ENCODE results near the gene ATP8B2.
A peak's percentile ranks its signal among the peaks of the same experiment; 100 is the strongest.
"Not testable (repeated sequence)": the region's sequence is repeated elsewhere in the genome, so short reads cannot be mapped to it uniquely, and the experiment has no call there.

Gene ATP8B2, protein sequence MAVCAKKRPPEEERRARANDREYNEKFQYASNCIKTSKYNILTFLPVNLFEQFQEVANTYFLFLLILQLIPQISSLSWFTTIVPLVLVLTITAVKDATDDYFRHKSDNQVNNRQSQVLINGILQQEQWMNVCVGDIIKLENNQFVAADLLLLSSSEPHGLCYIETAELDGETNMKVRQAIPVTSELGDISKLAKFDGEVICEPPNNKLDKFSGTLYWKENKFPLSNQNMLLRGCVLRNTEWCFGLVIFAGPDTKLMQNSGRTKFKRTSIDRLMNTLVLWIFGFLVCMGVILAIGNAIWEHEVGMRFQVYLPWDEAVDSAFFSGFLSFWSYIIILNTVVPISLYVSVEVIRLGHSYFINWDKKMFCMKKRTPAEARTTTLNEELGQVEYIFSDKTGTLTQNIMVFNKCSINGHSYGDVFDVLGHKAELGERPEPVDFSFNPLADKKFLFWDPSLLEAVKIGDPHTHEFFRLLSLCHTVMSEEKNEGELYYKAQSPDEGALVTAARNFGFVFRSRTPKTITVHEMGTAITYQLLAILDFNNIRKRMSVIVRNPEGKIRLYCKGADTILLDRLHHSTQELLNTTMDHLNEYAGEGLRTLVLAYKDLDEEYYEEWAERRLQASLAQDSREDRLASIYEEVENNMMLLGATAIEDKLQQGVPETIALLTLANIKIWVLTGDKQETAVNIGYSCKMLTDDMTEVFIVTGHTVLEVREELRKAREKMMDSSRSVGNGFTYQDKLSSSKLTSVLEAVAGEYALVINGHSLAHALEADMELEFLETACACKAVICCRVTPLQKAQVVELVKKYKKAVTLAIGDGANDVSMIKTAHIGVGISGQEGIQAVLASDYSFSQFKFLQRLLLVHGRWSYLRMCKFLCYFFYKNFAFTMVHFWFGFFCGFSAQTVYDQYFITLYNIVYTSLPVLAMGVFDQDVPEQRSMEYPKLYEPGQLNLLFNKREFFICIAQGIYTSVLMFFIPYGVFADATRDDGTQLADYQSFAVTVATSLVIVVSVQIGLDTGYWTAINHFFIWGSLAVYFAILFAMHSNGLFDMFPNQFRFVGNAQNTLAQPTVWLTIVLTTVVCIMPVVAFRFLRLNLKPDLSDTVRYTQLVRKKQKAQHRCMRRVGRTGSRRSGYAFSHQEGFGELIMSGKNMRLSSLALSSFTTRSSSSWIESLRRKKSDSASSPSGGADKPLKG

DNA sequence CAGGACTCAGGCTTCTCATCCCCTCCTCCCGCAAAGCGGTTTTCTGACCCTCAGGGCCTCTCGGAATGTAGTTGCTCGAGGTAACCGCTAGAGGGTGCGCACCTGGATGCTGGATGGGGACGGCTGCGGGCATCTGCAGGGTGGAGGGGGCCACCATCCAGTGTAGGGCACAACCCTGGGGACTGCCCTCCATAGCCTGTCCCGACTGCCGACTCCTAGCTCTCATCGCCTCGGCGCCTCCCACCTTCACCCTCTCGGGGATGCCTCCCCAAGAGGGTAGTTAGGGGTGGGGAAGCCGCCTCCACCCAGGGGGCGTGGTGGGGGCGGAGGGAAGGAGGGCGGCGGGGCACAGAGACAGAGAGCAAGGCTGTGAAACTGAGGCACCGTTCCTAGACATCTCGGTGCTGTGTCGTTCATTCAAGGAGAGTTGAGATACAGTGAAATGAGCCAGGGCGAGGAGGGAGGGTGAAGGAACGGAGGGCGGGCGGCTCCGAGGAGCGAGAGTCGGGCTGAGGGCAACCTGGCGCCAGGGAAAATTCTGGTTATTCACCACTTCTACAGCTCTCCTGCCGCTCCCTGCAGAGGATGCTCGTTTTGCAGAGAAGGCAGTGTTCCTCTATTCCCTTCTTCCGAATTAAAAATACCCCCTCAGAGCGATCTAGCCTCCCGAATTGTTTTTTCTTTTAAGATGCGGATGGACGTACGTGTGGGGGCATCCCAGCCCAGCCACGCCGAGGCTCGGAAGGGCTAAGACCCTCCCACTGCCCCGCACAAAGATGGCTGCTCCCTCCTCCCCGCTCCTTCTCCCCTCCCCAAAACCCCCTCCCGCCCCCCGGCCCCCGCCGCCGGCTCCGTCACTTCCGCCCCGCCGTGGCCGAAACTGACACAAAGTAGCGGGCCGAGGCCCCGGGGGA is at the start of gene ATP8B2:
Gene ATP8B2, plus strand, starts transcription at position 857 of the 914 bp plus-strand sequence. CDS start 2,617 bp downstream, outside the sequence.
- peak; percentile 85 for DNase-seq (ENCODE audit: low spot score)

DNA sequence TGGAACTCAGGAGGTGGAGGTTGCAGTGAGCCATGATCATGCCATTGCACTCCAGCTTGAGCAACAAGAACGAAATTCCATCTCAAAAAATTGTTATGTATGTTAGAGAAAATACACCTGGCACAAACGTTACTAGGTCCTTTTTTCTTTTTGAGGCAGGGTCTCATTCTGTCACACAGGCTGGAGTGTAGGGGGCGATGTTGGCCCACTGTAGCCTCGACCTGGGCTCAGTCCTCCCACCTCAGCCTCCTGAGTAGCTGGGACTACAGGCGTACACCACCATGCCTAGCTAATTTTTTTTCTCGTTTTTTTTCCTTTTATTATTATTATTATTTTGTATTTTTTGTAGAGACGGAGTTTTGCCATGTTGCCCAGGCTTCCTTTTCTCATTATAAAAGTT is 48.5 kb upstream of the ATP8B2 start:
- DNase-seq (ENCODE audit: low spot score) = no peak

DNA sequence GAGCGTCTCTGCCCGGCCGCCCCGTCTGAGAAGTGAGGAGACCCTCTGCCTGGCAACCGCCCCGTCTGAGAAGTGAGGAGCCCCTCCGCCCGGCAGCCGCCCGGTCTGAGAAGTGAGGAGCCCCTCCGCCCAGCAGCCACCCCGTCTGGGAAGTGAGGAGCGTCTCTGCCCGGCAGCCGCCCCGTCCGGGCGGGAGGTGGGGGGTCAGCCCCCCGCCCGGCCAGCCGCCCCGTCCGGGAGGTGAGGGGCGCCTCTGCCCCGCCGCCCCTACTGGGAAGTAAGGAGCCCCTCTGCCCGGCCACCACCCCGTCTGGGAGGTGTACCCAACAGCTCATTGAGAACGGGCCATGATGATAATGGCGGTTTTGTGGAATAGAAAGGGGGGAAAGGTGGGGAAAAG is 37.7 kb upstream of the ATP8B2 start:
- not testable (repeated sequence) for DNase-seq (ENCODE audit: low spot score)

DNA sequence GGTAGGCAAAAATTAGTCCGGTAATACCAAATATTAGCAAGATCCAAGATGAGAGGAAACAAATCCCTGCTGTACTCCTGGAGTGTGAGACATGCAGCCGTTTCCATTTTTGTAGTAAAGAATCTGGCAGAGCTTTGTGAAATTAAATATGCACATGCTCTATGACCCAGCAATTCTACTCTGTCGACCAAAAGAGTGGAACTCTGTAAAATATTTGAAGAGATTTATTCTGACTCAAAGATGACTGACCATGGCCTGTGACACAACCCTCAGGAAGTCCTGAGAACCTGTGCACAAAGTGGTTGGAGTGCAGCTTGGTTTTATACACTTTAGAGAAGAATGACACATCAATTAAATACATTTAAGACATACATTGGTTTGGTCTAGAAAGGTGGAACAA is 36.7 kb upstream of the ATP8B2 start:
- no peak for DNase-seq (ENCODE audit: low spot score)

DNA sequence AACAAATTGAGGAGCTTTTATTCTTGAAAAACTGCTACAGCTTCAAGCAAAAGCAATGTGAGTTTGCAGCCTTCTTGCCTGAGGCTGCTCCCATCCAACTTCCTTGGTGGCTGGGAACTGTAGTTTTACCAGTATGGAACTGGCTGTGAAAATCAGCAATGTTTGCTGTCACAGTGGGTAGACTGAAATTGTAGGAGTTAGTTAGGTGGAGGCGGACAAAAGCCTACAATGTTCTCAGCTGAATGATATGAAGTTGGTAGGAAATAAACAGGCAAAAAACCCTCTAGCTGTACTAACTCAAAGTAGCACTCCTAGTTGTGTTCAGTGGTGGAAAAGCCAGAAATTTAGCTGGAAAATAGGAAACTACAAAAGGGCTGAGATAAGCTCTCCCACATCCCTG is 34.4 kb upstream of the ATP8B2 start:
- DNase-seq (ENCODE audit: low spot score) = no peak

DNA sequence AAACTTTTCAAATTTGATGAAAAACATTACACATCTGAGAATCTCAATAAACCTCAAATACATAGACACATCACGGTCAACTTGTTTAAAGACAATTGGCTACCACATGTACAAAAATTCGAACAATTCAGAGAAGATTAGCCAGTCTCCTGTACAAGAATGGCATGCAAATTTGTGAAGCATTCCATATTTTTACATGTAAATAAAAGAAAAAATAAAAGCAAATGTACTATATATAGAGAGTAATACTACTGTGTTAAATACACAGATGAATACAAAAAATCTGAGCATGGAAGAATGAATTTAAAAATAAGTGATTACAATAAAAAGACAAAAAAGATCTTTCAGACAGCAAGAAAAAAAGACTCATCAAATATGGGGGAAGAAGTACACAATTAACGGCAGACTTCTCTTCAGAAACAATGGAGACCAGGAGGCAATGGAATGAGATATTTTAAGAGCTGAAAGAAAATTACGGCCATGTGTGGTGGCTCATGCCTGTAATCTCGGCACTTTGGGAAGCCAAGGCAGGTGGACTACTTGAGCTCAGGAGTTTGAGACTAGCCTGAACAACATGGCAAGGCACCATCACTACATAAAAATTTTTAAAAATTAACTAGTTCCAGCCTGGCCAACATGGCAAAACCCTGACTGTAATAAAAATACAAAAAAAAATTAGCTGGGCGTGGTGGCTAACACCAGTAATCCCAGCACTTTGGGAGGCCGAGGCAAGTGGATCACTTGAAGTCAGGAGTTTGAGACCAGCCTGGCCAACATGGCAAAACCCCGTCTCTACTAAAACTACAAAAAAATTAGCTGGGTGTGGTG is 29.7 kb upstream of the ATP8B2 start:
- no peak for DNase-seq (ENCODE audit: low spot score)

DNA sequence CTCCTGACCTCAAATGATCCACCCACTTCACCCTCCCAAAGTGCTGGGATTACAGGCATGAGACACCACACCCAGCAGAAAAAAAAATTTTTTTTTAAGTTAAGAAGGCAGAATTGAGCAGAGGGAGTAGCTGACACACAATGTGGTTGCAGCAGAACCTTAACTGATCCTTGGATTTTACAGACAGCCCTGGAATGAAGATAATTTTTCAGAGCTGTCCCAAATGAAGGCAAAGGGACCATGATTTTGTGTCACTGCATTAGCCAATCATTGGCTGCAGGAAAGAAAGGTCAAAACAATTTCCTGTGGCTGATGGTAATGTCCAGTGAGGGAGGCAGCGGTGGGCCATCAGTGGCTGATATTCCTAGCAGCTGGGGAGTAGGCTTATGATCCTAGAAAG is 23.7 kb upstream of the ATP8B2 start:
- DNase-seq (ENCODE audit: low spot score) = no peak

DNA sequence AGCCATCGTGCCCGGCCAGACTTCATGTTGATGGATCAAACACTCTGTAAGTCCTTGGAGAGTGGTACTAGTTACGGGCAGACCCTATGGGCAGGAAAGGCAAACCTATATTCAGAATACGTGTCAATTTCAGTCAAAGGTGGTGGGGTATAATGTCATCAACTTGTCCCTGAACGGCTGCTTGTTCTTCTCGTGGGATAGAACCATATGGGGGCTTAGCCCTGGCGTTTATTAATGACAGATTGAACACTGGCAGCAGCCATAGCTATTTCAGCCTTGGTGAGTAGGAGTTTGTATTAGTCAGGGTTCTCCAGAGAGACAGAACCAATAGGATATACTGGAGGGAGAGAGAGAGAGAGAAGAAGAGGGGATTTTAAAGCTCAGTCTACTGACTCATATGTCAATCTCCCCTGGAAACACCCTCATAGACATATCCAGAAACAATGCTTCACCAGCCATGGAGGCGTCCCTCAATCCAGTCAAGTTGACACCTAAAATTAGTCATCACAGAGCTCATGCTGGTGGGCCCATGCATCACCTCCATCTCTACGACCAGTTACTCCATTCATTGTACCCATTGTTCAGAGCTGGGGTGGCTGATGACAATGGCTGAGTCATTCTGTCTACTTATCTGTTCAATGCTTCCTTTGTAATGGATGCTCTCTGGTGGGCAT is 20.5 kb upstream of the ATP8B2 start:
- DNase-seq (ENCODE audit: low spot score) = no peak

DNA sequence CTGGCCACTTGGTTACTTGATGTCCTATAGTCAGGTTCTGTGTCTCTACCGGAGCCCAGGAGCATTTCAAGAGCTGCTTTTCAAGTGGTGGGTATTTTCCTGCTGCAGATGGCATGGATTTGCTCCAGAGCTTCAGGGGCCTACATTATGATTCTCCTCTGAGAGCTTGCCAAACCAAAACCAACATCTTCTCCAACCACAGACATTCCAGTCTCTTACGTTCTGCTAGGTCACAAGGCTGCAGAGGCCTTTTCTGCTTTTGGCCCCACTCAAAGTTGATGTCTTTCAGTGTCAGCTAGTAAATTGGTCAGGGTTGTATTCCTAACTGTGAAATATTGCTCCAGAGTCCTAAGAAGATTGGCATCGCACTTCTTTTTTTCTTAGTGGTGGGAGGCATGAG is 19.2 kb upstream of the ATP8B2 start:
- no peak for DNase-seq (ENCODE audit: low spot score)

DNA sequence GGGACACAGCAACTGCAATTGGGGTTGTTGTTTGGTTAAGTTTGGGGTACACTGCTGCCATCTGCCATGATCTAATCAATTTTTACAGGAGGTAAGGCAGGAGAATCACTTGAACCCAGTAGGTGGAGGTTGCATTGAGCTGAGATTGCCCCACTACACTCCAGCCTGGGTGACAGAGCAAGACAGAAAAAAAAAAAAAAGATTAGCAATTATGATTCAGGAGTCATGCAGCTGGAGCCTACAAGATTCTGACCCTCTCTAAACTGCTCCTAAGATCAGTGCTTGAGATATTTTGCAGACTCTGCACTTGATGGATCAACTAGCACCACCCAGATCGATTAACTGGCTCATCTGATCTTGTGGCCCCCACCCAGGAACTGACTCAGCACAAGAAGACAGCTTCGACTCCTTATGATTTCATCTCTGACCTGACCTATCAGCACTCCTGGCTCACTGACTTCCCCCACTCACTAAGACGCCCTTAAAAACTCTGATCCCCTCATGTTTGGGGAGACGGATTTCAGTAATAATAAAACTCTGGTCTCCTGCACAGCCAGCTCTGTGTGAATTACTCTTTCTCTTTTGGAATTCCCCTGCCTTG is 17.6 kb upstream of the ATP8B2 start:
- DNase-seq (ENCODE audit: low spot score) = not testable (repeated sequence)

DNA sequence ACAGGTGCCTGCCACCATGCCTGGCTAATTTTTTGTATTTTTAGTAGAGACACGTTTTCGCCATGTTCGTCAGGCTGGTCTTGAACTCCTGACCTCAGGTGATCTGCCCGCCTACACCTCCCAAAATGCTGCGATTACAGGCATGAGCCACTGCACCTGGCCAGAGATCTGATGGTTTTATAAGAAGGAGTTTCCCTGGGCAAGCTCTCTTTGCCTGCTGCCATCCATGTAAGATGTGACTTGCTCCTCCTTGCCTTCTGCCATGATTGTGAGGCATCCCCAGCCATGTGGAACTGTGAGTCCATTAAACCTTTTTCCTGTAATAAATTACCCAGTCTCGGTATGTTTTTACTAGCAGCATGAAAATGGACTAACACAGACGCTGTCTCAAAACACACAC is 16.2 kb upstream of the ATP8B2 start:
- not testable (repeated sequence) for DNase-seq (ENCODE audit: low spot score)

DNA sequence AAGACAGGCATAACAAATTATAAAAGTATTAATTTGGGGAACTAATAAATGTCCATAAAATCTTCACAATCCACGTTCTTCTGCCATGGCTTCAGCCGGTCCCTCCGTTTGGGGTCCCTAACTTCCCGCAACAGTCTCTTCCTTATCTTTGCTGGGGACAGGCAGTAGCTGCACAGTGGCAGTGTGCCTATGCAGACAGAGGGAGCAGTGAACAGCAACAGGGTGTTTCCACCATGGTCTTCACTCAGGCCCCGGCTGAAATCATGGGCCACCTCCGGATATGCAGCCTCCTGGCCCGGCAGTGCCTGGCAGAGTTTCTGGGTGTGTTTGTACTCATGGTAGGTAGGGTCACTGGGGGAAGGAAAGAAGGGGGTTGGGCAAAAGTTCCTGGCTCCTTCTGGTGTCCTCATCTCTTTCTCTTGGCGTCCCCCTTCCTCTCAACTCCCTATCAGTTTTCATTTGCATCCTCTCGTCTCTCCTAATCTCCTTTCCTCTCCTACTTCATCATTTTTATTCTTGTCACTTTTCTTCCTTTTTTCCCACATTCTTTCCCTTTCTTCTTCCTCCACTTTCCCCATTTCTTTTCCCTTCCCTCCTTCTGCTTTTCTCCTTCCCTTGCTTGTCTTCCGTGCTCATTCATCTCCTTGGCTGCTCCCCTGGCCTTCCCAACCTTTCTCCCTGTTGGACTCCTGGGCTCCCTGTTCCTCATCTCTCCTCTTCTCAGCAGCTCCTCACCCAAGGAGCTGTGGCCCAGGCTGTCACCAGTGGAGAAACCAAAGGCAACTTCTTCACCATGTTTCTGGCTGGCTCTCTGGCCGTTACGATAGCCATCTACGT is 12.9 kb upstream of the ATP8B2 start:
- not testable (repeated sequence) for DNase-seq (ENCODE audit: low spot score)

DNA sequence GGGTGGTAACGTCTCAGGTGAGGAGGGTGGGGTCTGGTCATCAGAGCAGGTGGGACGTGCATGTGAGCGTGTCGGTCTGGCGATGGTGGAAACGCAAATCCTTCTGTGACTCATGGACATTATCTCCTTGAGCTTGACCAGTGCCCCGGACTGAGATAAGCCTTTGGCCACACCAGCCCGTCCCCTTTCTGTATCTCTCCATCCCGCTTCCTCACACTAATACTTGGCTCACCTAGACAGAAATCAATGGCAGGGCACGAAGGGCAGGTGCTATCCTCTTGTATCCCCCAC is 12.3 kb upstream of the ATP8B2 start:
- no peak for DNase-seq (ENCODE audit: low spot score)

DNA sequence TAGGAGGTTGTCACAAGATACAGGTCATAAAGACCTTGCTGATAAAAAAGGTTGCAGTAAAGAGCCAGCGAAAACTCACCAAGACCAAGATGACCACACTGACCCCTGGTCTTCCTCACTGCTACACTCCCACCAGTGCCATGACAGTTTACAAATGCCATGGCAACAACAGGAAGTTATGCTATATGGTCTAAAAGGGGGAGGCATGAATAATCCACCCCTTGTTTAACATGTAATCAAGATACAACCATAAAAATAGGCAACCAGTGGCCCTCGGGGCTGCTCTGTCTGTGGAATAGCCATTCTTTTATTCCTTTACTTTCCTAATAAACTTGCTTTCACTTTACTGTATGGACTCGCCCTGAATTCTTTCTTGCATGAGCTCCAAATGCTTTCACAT is 11.1 kb upstream of the ATP8B2 start:
- not testable (repeated sequence) for DNase-seq (ENCODE audit: low spot score)

DNA sequence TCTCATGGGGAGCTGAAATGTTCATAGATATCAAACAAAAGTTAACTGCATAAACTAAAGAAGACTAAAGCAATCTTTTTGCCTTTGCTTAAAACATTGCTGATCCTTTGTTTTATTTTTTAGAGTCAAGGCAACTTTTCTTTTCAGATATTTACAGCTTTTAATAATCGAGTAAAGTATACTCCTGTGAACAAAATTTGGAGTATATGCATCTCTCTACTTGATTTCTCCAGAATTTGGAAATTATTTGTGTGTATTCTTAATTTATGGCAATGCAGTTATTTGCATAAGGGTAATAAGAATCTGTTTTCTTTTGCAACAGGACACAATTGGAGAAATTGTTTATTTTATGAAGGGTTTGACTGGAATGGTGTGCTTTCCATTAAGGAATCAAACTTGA is 8.6 kb upstream of the ATP8B2 start:
- DNase-seq (ENCODE audit: low spot score) = no peak

DNA sequence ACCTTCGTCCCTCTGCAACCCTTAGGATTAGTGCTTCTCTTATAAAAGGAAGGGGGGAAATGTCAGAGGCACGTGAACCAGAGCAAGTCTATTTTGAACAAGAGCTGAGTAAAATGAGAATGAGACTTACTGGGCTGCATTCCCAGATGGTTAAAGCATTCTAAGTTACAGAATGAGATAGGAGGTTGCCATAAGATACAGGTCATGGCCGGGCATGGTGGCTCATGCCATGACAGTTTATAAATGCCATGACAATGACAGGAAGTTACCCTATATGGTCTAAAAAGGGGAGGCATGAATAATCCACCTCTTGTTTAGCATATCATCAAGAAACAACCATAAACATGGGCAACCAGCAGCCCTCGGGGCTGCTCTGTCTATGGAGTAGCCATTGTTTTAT is 6.9 kb upstream of the ATP8B2 start:
- DNase-seq (ENCODE audit: low spot score) = no peak

DNA sequence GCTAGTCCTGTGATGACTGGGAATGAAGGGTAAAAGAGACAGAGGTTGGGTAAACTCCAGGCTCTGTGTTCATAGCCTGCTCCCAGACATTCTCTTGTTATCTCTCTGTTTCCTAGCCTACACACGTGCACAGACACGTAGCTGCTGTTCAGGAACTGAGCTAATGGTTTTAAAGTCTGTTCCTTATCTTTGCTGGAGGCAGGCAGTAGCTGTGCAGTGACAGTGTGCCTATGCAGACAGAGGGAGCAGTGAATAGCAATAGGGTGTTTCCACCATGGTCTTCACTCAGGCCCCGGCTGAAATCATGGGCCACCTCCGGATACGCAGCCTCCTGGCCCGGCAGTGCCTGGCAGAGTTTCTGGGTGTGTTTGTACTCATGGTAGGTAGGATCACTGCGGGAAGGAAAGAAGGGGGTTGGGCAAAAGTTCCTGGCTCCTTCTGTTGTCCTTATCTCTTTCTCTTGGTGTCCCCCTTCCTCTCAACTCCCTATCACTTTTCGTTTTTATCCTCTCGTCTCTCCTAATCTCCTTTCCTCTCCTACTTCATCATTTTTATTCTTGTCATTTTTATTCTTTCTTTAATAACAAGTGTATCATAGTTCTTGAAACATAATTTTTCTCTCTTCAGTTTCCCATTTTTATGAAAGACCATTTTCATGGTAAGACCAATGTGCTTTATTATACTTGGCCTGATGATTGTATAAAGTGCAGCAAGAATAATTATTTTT is 4.3 kb upstream of the ATP8B2 start, which contains the start of gene AQP10:
Gene AQP10, plus strand, starts transcription at position 212 of the 727 bp plus-strand sequence. Its CDS starts 63 bp downstream, at position 275.
- no peak for DNase-seq (ENCODE audit: low spot score)

DNA sequence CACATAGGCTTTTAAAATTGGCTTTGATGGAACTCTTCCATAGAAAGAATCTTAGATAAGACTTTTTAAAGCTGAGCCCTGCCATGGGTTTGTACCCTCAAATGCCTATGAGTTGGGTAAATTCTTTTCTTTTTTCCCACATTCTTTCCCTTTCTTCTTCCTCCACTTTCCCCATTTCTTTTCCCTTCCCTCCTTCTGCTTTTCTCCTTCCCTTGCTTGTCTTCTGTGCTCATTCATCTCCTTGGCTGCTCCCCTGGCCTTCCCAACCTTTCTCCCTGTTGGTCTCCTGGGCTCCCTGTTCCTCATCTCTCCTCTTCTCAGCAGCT is 3.8 kb upstream of the ATP8B2 start:
- DNase-seq (ENCODE audit: low spot score) = not testable (repeated sequence)
